Measurements from ENCODE around the gene C10orf88.
"Not testable (repeated sequence)": the region's sequence is repeated elsewhere in the genome, so short reads cannot be mapped to it uniquely, and the experiment has no call there.

Gene C10orf88

DNA sequence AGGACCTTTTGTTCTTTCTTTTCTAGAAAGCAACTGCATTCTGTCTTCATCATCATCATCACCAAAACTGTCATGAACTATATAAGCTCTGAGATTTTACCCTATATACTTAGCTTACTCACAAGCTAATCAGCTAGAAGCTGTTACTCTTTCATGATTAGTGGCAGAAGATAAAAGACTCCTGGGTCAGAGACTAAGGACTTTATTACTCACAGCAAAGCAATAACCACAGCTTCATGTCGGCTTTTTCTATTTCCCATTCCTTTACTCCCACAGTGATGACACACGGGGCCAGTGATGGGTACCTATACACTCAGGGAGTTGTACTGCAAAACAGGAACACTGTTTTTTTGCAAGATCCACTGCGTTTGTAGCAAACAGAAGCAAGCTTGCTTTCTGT lies 8.4 kb upstream of the C10orf88 start:
- no peak for DNase-seq (ENCODE audit: low read depth)

DNA sequence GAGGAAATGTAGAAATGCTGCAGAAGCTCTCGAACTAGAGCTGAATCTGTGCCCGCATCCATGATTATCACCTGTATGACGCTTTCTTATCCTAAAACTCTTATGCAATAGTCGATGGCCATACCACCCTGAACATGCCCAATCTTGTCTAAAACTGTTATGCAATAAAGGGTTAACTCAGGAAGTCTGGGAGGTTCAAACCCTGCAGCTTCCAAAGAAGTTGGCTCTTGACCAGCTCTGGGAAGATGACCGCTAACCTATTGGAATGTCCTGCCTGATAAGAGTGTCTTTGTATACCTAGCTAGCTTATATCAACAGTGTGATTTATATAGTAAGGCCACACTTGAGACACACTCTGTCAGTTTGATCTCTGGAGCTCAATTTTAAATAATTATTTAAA lies 3.4 kb upstream of the C10orf88 start:
- no peak for DNase-seq (ENCODE audit: low read depth)

DNA sequence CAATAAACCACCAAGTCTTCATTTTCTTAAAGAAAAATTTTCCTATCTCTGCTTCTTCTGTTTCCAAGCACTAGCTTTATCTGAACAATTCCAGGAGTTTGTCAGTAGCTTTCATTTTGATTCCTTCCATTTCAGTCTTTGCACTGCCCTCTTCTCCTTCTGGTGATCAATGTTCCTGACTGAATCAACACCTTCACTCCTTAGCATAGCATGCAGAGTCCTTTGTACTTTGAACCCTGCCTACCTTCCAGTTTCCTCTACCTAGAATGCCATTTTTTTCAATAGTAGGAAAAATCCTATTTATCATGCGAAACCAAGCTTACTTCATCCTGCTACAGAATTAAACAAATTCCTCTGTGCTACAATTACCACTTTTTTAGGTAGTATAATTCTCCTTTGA lies 1.9 kb upstream of the C10orf88 start:
- DNase-seq (ENCODE audit: low read depth), result no peak

DNA sequence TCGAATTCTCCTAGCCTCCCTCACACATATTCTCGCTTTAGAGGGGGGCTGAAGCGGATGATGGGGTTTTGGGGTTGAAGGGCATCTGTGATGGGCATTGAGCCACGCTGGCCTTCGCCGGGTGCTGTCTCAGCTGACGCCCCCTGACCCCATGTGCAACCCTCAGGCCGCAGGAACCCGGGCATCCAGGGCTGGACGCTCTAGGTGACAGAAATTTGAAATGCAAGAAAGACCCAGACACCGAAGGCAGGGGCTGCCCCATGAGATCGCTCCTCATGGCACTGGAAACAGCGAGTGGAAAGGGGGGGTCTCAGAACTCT lies 664 bp upstream of the C10orf88 start:
- DNase-seq (ENCODE audit: low read depth), result no peak

DNA sequence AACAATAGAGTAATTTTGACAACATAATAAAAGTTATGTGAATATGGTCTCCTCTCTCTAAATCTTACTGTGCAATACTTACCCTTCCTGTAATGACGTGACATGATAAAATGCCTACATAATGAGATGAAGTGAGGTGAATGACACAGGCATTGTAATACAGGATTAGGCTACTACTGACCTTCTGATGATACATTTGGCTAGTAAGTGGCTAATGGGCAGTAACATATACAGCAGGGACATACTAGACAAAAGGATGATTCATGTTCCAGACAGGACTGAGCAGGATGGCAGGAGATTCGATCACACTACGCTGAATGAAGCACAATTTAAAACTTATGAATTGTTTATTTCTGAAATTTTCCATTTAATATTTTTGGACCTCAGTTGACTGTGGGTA lies 4.7 kb downstream of the C10orf88 start:
- DNase-seq (ENCODE audit: low read depth), result no peak

DNA sequence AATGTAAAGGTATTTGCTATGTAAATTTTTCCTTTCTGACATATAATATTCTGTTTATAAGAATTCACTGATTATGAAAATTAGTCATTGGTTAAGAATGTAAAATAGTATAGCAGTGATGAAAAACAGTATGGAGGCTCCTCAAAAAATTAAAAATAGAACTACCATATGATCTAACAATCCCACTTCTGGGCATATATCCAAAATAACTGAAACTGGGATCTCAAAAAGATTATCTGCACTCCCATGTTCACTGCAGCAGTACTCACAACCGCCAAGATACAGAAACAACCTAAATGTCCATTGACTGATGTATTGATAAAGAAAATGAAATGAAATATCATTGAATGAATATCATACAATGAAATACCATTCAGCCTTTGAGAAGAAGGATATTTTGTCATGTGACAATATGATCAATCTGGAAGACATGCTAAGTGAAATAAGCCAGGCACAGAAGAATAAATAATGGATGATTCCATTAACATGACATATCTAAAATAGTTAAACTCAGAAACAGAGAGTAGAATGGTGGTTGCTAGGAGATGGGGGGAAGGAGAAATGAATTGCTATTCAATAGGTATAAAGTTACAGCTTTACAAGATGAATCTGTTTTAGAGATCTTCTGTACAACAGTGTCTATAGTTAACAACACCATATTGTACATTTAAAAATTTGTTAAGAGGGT lies 14.0 kb downstream of the C10orf88 start:
- DNase-seq (ENCODE audit: low read depth), result no peak

DNA sequence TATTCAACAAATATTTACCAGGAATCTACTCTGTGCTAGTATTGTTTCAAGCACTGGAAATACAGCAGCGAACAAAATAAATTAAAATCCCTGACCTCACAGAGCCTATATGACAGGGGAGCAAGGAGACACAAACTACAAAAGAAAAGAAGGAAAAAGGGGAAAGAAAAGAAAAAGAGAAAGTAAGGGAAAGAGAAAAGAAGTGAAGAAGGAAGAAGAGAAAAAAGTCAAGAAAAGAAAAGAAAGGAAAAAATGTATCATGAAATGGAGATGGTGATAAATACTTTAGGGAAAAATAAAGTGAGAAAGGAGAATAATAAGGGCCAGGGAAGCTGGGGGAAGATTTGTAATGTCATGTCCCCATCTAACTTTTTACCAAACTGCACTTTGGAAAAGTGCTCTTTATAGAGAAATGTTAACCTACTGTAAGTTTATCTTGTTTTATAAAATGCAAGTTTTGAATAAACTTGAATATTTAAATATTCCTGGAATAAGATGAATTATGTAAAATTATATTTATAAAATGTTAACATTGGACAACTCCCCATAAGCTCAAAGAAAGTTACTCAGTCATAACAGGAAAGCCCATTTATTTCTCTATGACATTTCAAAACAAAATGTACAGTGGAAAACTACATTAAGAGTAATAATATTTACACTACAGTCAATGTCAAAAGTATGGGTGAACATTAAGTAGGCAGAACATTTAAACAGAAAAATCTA lies 14.7 kb downstream of the C10orf88 start:
- no peak for DNase-seq (ENCODE audit: low read depth)

DNA sequence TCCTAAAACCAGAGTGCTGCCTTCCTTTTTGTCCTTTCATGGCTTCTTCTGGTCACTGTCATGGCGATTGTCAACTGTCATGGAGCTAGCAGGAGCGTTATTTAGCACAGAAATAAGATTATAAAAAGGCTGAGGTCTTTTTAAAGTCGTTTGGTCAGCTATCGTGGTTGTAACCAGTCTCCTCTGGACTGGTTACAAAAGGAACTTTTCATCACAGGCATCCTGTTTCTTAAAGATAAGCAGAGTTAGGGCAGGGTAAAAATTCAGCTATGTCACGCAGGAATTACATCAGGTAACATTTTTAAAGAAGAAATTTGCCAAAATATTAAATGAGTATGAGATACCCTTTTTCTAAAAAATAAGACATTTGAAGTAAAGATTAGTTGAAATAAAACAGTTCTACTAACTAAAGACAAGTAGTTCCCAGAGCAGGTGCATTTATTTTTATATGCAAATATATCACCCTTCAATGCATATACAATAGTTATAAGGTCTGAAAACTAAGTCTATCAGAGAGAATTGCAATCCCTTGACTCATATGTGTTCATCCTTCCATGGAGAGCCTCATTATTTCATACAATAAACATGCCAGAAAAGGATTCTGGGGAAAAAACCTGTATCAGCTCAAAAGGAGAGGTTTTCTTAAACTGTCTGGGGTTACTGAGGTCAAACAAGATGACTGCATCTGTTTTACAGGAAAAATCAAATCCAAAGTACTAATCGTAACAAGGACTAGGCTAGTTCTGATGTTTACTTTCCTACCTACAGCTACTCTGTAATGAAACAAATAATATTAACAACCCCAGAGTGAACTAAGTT lies 22.7 kb downstream of the C10orf88 start:
- DNase-seq (ENCODE audit: low read depth), result no peak

DNA sequence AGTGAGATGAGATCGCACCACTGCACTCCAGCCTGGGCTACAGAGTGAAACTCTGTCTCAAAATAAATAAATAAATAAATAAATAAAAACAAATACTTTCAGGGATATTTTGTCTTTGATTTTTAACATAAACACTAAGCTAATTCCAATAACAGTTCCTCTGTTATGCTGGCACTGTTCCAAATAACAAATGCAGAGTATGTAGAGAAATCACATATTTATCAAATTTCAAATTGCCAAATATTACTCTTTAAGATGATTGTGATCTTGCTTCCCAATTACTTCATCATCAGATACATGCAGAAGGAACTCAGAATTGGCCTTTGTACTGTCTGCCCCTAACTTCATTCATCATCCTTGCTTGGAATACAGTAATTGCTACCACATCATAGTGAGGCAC lies 23.9 kb downstream of the C10orf88 start:
- DNase-seq (ENCODE audit: low read depth), result no peak

DNA sequence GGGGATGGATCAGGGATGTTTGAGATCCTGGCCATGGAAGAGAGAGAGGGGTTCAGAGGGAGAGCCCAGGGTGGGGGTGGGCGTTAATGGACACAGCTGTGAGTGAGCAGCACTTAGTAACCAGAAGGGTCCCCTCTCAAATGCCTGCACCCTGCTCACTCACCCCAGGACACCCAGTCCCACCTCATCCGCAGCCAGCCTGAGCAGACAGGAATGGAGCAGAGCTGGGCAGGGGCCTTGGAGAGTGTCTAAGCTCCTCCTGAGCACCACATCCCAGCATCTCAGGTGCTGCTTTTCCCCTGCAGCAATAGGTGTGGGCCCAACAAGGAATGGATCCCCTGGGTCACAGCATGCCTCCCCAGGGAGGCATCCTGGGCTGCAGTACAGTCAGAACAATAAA lies 38.3 kb downstream of the C10orf88 start:
- no peak for DNase-seq (ENCODE audit: low read depth)

DNA sequence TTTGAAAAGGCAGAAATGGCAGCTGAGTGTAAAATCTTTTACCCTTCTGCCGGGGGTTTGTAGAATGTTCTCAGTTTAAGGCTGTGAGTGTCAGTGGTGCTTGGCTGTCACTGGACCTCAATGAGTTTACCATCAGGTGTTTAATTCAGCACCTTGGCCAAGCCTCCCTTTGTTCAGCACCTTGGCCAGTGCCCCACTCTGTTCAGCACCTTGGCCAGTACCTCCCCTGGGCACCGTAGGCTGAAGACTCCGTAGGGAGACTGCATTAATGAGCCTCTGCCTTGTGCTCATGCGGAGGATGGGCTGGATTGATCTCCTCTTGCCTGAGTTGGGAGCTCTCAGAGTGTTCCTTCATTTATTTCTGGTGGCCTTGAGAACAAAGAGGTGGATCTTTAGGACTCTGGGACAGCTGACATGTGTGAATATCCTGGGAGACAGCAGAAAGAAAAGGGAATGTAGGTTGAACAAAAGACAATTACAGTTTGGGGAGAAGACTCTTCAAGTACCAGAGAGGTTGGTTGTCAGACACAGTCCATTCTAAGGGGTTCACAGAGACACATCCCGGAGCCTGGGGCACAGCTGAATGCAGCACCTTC lies 42.0 kb downstream of the C10orf88 start:
- DNase-seq (ENCODE audit: low read depth), result peak; percentile 5

DNA sequence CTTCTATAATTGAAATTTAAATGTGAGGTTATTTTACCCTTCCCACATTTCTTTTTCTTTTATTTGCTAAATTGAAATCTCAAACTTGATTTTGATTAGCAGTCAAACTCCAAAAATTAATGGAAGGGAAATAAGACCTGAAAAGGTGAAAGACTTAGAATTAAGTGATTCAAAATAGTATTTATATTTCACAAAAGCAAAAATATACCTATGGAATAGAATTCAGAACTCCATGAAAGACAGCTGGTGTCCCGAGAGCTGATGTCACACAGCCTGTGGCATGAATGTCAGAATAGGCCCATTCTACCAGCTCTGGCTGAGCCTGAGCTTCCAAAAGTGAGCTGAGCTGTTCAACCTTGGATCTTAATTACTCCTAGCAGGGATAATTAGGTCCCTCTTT lies 43.7 kb downstream of the C10orf88 start, which contains the start of gene FAM24A:
FAM24A (plus strand) TSS at position 301 of the 400 bp plus-strand sequence. CDS start 1,025 bp downstream, outside the sequence.
- no peak for DNase-seq (ENCODE audit: low read depth)

DNA sequence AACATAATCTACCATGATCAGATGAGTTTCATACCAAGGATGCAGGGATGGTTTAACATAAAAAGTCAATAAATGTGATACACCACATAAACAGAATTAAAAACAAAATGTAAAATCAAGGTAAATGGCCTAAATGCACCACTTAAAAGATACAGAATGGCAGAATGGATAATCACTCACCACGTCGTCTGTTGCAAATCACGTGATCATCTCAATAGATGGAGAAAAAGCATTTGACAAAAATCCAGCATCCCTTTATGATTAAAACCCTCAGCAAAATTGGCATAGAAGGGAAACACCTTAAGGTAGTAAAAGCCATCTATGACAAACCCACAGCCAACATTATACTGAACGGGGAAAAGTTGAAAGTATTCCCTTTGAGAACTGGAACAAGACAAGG lies 50.2 kb downstream of the C10orf88 start:
- not testable (repeated sequence) for DNase-seq (ENCODE audit: low read depth)

DNA sequence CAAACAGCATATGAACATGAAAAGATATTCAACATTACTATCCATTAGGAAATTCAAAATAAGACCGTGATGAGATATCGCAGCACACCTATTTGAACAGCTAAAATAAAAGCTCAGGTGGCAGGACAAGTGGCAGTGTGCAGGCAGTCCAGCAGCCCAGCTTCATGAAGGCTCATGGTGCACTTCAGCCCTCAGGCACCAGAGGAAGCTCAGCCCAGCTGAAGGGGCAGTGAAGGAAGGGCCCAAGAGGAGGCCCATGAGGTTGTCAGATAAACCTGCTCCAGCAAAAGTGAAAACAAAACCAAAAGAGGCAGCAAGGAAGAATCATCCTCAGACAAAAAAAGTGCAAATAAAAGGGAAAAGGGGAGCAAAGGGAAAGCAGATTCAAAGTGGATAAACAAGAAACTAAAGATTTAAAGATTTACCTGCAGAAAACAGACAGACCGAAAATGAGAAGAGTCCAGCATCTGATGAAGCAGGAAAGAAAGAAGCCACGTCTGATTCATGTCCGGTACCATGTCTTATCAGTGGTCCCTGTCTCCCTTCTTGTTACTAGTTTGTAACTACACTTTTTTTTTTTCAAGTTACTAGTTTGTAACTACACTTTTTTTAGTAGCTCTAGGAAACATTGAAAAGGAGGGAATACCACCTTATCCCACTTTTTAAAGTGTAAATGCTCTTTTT lies 59.6 kb downstream of the C10orf88 start:
- DNase-seq (ENCODE audit: low read depth), result no peak

DNA sequence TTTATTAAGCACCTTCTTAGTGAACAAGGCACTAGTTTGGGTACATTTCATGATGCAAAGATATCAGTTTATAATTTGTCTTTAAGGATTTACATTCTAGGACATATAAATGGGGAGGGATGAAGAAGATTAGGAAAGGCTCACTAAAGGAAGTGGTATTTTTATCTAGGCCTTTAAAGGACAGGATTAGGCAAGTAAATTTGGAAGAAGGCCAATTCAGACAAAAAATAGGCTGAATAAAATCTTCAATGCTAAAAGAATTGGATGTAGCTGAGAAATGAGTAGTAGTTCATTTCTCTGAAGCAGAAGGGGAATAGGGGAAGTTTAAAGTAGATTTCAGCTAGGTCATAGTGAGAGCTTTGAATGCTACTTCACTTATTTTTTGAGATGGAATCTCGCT lies 69.9 kb downstream of the C10orf88 start:
- no peak for DNase-seq (ENCODE audit: low read depth)

DNA sequence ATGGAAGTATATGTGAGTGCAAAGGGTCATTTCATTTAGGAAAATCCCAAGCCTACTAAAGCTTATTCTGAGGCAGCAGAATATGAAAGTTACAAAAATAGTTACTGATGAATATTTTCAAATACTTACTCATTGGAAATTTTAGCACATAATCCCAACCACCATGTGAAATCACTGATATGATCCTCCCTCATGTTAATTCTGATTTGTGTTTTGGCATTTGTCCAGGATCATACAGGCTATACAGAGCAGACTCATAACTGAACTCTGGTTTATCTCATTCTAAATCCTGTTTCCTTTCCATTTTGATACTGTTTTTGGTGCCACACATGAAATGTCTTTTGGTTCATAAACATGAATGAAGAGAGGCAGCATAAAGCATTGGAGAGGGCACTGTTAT lies 71.3 kb downstream of the C10orf88 start:
- DNase-seq (ENCODE audit: low read depth), result no peak

Measured in activated T-helper 1 cell treated with Interleukin-2 at 50 U/mL for 16 hours (primary cell).